D721Med (cell line): ENCODE measurements around the gene LINC01488.

Experiments used
- DNase-seq: peaks from one replicate; pipeline ENCODE4 v3.0.0; 2011; ENCODE audit warnings: low spot score; ENCODE audit not compliant: insufficient read length
- FAIRE-seq: peaks from 2 replicates; lab custom pipeline; 2011; peaks lifted over from hg19 to GRCh38; lab: Jason Lieb, UNC
- TF ChIP-seq, protein P1 (sequence below): IDR thresholded peaks from 2 replicates; pipeline ENCODE4 v1.5.1; 2012; ENCODE audit warnings: mild to moderate bottlenecking, control low read depth; ENCODE audit not compliant: insufficient read depth; ENCODE audit errors: missing control alignments

The LINC01488 gene

DNA sequence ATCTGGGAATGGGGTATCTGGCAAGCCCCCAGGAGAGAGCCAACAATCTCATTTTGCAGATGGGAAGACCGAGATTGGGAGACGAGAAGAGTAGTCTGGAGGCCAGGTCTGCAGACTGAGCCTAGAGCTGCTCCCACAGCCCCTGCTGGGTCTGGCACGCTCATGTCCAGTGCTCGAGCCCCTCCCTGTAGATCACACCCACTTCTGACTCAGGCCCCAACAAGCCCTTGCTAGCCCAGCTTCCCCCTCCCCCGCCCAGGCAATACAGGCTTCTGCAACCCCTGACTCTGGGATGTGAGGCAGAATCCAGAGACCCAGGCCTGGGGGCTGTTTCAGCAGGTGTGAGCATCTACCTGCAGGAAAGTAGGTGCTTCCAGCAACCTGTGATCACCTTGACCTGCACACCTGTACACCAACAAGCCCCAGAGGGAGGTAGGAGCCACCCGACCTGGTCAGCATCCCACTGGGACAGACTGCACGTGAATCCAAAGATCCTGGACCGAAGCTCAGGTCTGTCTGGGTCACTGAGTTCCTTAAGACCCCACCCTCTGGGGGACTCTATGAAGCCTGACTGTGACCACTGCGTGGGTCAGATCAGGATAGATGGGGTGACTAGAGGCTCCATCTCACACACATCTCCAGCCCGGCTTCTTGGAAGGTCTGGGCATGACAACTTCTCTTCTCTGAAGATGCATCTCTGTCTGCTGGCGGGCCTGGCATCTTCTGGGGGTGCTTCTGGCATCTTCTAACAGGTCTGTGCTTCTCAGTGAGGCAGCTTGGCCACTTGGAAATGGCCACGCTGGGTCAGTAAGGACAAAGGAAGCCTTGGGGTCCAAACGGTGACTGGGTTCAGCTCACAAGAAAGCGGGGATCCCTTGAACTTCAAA is 29.3 kb downstream of the LINC01488 start:
- DNase-seq (no peak), FAIRE-seq (no peak)
- TF ChIP-seq, protein P1, sequence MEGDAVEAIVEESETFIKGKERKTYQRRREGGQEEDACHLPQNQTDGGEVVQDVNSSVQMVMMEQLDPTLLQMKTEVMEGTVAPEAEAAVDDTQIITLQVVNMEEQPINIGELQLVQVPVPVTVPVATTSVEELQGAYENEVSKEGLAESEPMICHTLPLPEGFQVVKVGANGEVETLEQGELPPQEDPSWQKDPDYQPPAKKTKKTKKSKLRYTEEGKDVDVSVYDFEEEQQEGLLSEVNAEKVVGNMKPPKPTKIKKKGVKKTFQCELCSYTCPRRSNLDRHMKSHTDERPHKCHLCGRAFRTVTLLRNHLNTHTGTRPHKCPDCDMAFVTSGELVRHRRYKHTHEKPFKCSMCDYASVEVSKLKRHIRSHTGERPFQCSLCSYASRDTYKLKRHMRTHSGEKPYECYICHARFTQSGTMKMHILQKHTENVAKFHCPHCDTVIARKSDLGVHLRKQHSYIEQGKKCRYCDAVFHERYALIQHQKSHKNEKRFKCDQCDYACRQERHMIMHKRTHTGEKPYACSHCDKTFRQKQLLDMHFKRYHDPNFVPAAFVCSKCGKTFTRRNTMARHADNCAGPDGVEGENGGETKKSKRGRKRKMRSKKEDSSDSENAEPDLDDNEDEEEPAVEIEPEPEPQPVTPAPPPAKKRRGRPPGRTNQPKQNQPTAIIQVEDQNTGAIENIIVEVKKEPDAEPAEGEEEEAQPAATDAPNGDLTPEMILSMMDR, result no peak

DNA sequence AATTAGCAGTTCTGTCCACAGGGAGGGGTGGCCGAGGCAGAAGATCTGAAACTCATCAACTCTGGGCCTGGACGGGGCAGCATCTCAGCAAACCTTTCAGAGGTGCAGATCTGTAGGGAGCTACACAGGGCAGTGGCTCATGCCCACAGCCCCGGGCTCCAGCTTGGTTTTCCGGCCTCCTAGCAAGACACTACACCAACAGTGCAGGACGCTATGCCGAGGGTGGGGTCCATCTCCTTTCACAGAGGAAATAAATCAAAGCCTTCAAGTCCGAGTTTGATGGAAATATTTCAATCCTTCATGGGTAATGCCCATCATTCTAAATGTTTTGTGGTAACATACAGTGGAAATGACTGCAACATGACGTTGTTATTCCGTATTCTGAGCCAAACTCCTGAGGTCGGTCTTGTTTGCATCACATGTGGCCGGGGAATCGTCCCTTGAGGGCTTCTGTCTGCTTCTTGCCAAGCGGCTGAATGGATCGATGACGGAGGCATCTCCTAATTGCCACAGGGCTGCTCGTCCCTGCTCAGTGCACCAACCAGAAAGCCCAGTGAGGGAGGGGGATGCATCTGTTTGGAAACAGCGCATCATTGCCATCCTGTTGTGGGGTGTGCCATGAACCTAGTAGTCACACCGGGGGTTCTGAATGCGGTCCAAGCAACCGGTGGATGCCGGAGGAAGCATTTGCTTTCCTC is 30.0 kb downstream of the LINC01488 start:
- no peak for DNase-seq
- TF ChIP-seq, protein P1, result no peak
- FAIRE-seq, result no peak

DNA sequence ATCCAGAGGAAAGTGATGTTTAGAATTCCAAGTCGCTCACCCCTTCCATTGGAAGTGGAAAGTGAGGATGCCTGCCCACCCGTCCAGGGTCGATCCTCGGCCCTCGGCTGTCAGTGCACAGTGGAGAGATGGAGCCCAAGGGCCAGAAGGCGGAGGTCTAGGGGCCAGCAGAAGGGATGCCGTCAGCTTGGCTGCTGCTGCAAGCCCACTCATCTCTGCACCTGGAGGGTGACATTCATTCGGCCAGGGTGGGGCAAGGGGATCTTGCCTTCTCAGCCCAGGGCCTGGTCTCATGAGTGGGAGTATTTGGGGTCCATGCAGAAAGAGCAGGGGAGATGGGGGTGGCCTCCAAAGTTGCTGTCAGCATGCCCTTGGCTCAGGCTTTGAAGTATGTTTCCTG is 30.7 kb downstream of the LINC01488 start:
- no peak for FAIRE-seq
- DNase-seq, result no peak
- TF ChIP-seq, protein P1, result no peak

DNA sequence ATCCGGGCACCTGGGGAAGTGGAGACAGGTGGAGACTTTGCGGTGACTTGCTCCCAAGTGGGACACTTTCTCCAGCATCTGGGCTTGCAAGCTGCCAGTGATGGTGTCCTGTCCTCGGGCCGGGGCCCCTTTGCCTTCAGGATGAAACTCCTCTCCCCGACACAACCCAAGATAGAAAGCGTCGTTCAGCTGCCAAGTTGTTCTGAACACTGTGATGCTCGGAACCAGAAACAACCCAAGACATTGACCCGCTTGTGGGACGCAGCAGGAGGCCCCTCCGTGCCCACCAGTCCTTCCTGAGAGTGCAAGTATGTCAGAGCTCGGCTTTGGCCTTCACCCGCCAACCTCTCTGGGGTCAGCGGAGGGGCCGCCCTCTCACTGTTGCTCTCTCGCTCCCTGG is 31.3 kb downstream of the LINC01488 start:
- no peak for DNase-seq
- FAIRE-seq, result no peak
- TF ChIP-seq, protein P1, result no peak

DNA sequence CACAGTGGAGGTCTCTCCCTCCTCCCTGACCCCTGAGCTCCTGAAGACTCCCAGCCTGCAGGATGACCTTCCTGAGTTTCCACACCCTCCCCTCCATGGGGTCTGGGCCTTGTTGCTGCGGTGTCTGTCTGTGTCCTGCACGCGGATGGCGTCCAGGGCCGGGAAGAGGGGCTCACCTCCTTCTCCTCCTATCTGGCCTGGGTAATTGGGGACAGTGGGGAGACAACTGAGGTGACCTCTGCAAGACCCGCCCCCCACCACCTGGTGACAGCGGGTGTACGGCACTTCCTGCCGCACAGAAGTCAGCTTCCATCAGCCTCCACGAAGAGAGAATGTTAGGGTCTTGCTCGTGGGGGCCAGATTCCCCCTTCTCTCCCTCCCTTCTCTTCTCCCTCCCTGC is 31.7 kb downstream of the LINC01488 start:
- FAIRE-seq (no peak), DNase-seq (no peak)
- TF ChIP-seq, protein P1, result no peak

DNA sequence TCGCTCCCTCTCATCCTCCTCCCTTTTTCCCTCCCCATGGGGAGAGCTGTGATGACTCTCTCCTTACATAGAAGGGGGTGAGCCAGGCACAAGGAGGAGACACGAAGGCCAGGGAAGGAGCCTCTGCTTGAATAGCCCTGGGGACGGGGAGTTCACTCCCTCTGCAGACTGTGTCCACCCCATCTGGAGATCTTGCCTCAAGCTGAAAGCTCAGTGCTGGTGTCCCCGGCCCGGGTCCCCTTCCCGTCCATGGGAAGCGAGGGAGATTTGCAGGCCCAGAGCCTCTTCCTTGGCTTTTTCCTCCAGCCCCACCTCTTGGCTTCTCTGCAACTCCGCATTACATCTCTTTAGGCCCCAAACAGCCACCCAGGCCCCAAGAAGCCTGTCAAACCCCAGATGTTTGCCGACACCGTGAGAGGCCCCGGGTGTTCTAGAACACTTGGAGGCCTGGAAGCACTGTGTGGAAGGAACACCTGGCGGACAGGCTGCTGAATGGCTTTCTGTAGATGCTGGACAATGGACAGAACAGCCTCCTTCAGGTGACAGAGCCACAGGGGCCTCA is 32.3 kb downstream of the LINC01488 start:
- DNase-seq (no peak), FAIRE-seq (no peak)
- TF ChIP-seq, protein P1, result no peak
